Caco-2 (cell line): ENCODE data around the gene BIRC7. TPM values are rescaled to one million over a fixed set of nuclear protein-coding genes. Genes with fewer than 3 reads are reported as not detected.

Source experiments
- BruUV-seq: library from RNA; stranded (reverse); fragments of 400-500 nt; replicated peaks from 2 replicates; lab custom pipeline; 2021; lab: Mats Ljungman, UMichigan
- CTCF ChIA-PET: fragments of 300-600 bp; sonication (Branson Sonifier 250); formaldehyde crosslinking; loops from one replicate; lab custom pipeline; 2022; ENCODE audit warnings: antibody characterized with exemption; lab: Charles Lee
- POLR2A ChIA-PET: fragments of 300-600 bp; sonication (Branson Sonifier 250); formaldehyde crosslinking; loops from one replicate; lab custom pipeline; 2022; ENCODE audit warnings: antibody characterized with exemption; lab: Charles Lee
- DNase-seq, 2 experiments: peaks; one replicate each; pipeline versions ENCODE4 v3.0.0 to v3.0.0-alpha.2; 2020 to 2022
- H3K27me3 ChIP-seq: replicated peaks from 2 replicates; pipeline ENCODE4 v1.6.0; 2011; ENCODE audit warnings: low read length; ENCODE audit not compliant: control insufficient read depth, insufficient read depth
- H3K36me3 ChIP-seq: 2 replicates; pipeline ENCODE4 v1.5.1; 2011; ENCODE audit warnings: low read length; ENCODE audit not compliant: control insufficient read depth, insufficient read depth
- H3K4me1 ChIP-seq: fragments of 250-450 bp; sonication (Bioruptor Pico); 2 replicates; pipeline ENCODE4 v1.5.1; 2020; ENCODE audit warnings: mild to moderate bottlenecking
- H3K4me3 ChIP-seq: 2 replicates; pipeline ENCODE4 v1.5.1; 2011; ENCODE audit warnings: low read depth, mild to moderate bottlenecking, control low read depth, low read length
- H3K9me3 ChIP-seq: fragments of 250-450 bp; sonication (Bioruptor Pico); 2 replicates; pipeline ENCODE4 v1.5.1; 2020; ENCODE audit warnings: mild to moderate bottlenecking, moderate library complexity
- H3K27ac Mint-ChIP-seq: one replicate; pipeline ENCODE4 v1.8.0; 2022; ENCODE audit warnings: mixed read lengths; ENCODE audit not compliant: unreplicated experiment
- H3K27me3 Mint-ChIP-seq: one replicate; pipeline ENCODE4 v1.8.0; 2022; ENCODE audit warnings: mixed read lengths; ENCODE audit not compliant: insufficient read depth, unreplicated experiment
- H3K36me3 Mint-ChIP-seq: one replicate; pipeline ENCODE4 v1.8.0; 2022; ENCODE audit warnings: mild to moderate bottlenecking, mixed read lengths; ENCODE audit not compliant: insufficient read depth, unreplicated experiment
- H3K4me1 Mint-ChIP-seq: one replicate; pipeline ENCODE4 v1.8.0; 2022; ENCODE audit warnings: low read depth, mixed read lengths; ENCODE audit not compliant: unreplicated experiment
- H3K4me3 Mint-ChIP-seq: one replicate; pipeline ENCODE4 v1.8.0; 2022; ENCODE audit warnings: mild to moderate bottlenecking, moderate library complexity, mixed read lengths; ENCODE audit not compliant: unreplicated experiment
- H3K9me3 Mint-ChIP-seq: one replicate; pipeline ENCODE4 v1.8.0; 2022; ENCODE audit warnings: mixed read lengths; ENCODE audit not compliant: unreplicated experiment
- CTCF ChIP-seq, 2 experiments: fragments of 200-600 bp in 1 of 2; IDR thresholded peaks; 1 replicate in 1 of 2; 2 replicates in 1 of 2; pipeline versions ENCODE4 v1.5.1 to v1.8.0; 2011 to 2022; ENCODE audit warnings: antibody characterized with exemption in 1 of 2, control low read depth in 1 of 2, inconsistent platforms in 1 of 2, low read depth in 1 of 2, low read length in 1 of 2, mild to moderate bottlenecking in 1 of 2, moderate library complexity in 1 of 2; ENCODE audit not compliant: insufficient read depth in 1 of 2, severe bottlenecking in 1 of 2, unreplicated experiment in 1 of 2
- intact Hi-C: fragments of 100-400 bp; cut with micrococcal nuclease; formaldehyde crosslinking; loops from one replicate; pipeline ENCODE4 v1.10.0; 2022; ENCODE audit not compliant: unreplicated experiment
- total RNA-seq: library from RNA; stranded (reverse); gene quantifications from 2 replicates; pipeline ENCODE4 v1.2.3, GENCODE V29; 2022

BIRC7 gene
- total RNA-seq, 1 experiment from 2014 or later, result 0.54 TPM

GRCh38 chr20:63228806-63229205 is 6.9 kb upstream of the BIRC7 start:
- no TSS peak for BruUV-seq
- H3K9me3 ChIP-seq, result no peaks in the 10 kb centered on the region
- H3K9me3 Mint-ChIP-seq, result no peaks in the 10 kb centered on the region
- H3K4me3 Mint-ChIP-seq, result no peak overlapping the region
- no peaks in the 10 kb centered on the region for H3K36me3 ChIP-seq
- intact Hi-C loops, result no loop called here
- no peak for DNase-seq
- H3K4me3 ChIP-seq, result no peak overlapping the region
- H3K4me1 ChIP-seq, result peaks cover 42% of the 10 kb centered on the region
- H3K27ac Mint-ChIP-seq, result no peak overlapping the region
- H3K27me3 ChIP-seq, result no peaks in the 10 kb centered on the region
- peaks cover 17% of the 10 kb centered on the region for H3K4me1 Mint-ChIP-seq
- H3K36me3 Mint-ChIP-seq, result no peaks in the 10 kb centered on the region
- H3K27me3 Mint-ChIP-seq, result no peaks in the 10 kb centered on the region
- ChIA-PET POLR2A (no interaction called here), CTCF (no interaction called here)
- TF ChIP-seq CTCF (IDR thresholded peaks at IDR 0.05; ENCODE audit: insufficient read depth in 1 of 2, low read depth in 1 of 2, low read length in 1 of 2, severe bottlenecking in 1 of 2, unreplicated experiment in 1 of 2), result no peak

GRCh38 chr20:63230800-63231268 is 4.9 kb upstream of the BIRC7 start:
- intact Hi-C loops, result no loop called here
- Histone ChIP-seq H3K27me3 (no peaks in the 10 kb centered on the region), H3K36me3 (no peaks in the 10 kb centered on the region), H3K9me3 (no peaks in the 10 kb centered on the region), H3K4me1 (peaks cover 52% of the 10 kb centered on the region), H3K4me3 (no peak overlapping the region)
- peak; percentile 11 to 29 for TF ChIP-seq CTCF (IDR thresholded peaks at IDR 0.05; ENCODE audit: insufficient read depth in 1 of 2, low read depth in 1 of 2, low read length in 1 of 2, severe bottlenecking in 1 of 2, unreplicated experiment in 1 of 2)
- no peaks in the 10 kb centered on the region for H3K27me3 Mint-ChIP-seq
- ChIA-PET CTCF (interaction anchor here (0.5 to 1.3 kb wide), 3 partner anchors 21 to 872 kb away, joined by 3 to 4 read pairs (median 3); no protein-coding TSS in a partner anchor), POLR2A (no interaction called here)
- no peaks in the 10 kb centered on the region for H3K9me3 Mint-ChIP-seq
- BruUV-seq, result no TSS peak
- no peak overlapping the region for H3K27ac Mint-ChIP-seq
- no peaks in the 10 kb centered on the region for H3K36me3 Mint-ChIP-seq
- DNase-seq, result no peak
- peaks cover 24% of the 10 kb centered on the region for H3K4me1 Mint-ChIP-seq
- H3K4me3 Mint-ChIP-seq, result no peak overlapping the region

GRCh38 chr20:63232235-63233060 is 3.3 kb upstream of the BIRC7 start:
- ChIA-PET CTCF (interaction anchor here (0.9 to 5.6 kb wide), 3 partner anchors 8 to 149 kb away, joined by 3 to 122 read pairs (median 3); no protein-coding TSS in a partner anchor), POLR2A (no interaction called here)
- Mint-ChIP-seq H3K36me3 (no peaks in the 10 kb centered on the region), H3K27ac (peak overlapping the region; percentile 54), H3K4me1 (peaks cover 24% of the 10 kb centered on the region), H3K9me3 (no peaks in the 10 kb centered on the region), H3K27me3 (no peaks in the 10 kb centered on the region), H3K4me3 (no peak overlapping the region)
- Histone ChIP-seq H3K9me3 (no peaks in the 10 kb centered on the region), H3K27me3 (no peaks in the 10 kb centered on the region), H3K4me3 (no peak overlapping the region), H3K36me3 (no peaks in the 10 kb centered on the region), H3K4me1 (peaks cover 60% of the 10 kb centered on the region)
- no peak for DNase-seq
- TF ChIP-seq CTCF (IDR thresholded peaks at IDR 0.05; ENCODE audit: insufficient read depth in 1 of 2, low read depth in 1 of 2, low read length in 1 of 2, severe bottlenecking in 1 of 2, unreplicated experiment in 1 of 2), result no peak
- no TSS peak for BruUV-seq
- intact Hi-C loops, result no loop called here
